ENCODE measurements around the gene GPD2.

GPD2 gene

DNA sequence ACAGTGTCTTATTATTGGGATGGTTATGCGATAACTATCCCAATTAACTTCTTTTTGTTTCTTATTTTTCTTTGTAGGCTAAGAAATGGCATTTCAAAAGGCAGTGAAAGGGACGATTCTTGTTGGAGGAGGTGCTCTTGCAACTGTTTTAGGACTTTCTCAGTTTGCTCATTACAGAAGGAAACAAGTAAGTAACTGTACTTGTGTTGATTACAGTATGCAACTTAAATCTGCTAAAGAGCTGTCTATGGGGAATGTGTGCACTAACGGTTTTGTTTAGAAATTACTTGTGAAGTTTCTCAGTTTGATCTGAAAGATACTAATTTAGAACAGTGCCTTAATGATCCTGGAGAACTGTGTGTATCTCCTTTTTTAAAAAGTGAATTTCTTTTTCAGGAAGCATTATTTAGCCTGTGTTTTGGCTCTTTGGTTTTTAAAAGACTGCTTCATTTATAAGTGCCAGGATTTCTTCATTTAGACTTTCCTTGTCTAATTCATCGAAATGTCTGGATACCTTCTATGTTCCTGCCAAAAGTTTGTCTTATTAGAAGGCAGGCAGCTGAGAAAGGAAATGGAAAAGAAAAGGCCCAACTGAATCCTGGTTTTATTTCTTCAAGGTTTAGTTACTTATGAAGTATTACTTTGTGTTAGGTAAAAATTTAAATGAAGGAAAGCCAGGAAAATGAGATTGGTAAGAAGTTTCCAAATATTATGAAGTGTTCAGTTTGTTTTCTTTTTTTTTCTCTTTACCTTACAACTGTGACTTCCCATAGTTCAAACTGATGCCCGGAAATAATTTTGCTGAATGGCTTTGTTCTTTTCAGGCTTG, 40.1 kb downstream of the GPD2 start:
- Histone ChIP-seq H3K79me2 (ENCODE audit: control insufficient read depth, insufficient read depth, low read length, unreplicated experiment) (peaks cover 34% of the 10 kb centered on the region), H3K36me3 (ENCODE audit: insufficient read depth, low read length) (no peaks in the 10 kb centered on the region), H3K27me3 (ENCODE audit: insufficient read depth, low read length) (no peaks in the 10 kb centered on the region), H3K4me1 (ENCODE audit: control insufficient read depth, insufficient read depth, low read length, unreplicated experiment) (peaks cover 31% of the 10 kb centered on the region), H3K4me3 (ENCODE audit: low read depth, low read length) (peak overlapping the region; percentile 43; the same call in 1 of the 2 replicates), H2AFZ (ENCODE audit: low read length, unreplicated experiment) (peak overlapping the region; percentile 74), H3K27ac (ENCODE audit: low read depth, low read length) (peak overlapping the region; percentile 75)

DNA sequence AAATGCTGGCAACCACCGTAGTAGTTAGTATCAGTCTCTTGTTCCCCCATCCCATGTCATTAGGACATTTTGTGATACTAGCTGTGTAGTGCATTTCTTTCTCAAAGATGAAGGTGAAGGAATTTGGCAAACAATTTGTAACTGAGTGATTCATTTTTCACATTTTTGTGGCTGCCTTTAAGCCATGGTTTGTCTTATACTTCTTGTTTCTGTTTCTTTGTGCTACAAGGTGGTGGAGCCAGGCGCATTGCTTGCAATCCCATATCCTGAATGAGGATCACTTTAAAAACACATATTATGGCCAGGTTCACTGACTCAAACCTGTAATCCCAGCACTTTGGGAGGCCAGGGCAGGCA, 40.6 kb downstream of the GPD2 start:
- Histone ChIP-seq H2AFZ (ENCODE audit: low read length, unreplicated experiment) (peak overlapping the region; percentile 74), H3K4me3 (ENCODE audit: low read depth, low read length) (peak overlapping the region; percentile 43; the same call in 1 of the 2 replicates), H3K27me3 (ENCODE audit: insufficient read depth, low read length) (no peaks in the 10 kb centered on the region), H3K79me2 (ENCODE audit: control insufficient read depth, insufficient read depth, low read length, unreplicated experiment) (peaks cover 28% of the 10 kb centered on the region), H3K27ac (ENCODE audit: low read depth, low read length) (peak overlapping the region; percentile 75), H3K4me1 (ENCODE audit: control insufficient read depth, insufficient read depth, low read length, unreplicated experiment) (peaks cover 34% of the 10 kb centered on the region), H3K36me3 (ENCODE audit: insufficient read depth, low read length) (no peaks in the 10 kb centered on the region)

DNA sequence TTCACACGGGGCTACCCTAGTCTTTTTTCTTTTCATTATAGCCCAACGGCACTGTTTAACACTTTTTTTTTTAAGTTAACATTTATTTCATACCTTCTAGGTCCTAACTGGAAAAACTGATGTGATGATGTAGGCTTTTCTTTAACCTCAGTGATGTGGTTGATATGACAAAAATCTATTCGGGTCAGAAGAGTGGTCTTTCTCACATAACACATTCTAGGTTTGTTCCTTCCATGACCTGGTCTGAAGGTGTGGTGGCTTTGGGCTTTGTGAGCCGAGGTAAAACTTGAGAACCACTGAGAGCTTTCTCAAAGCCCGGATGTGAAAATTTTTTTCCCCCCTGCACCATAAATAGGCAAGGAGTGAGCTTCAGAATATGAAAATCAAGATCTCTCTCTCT, 44.2 kb downstream of the GPD2 start:
- H3K27ac ChIP-seq (ENCODE audit: low read depth, low read length) = no peak overlapping the region
- no peak overlapping the region for H3K4me3 ChIP-seq (ENCODE audit: low read depth, low read length)
- peaks cover 42% of the 10 kb centered on the region for H3K4me1 ChIP-seq (ENCODE audit: control insufficient read depth, insufficient read depth, low read length, unreplicated experiment)
- no peaks in the 10 kb centered on the region for H3K36me3 ChIP-seq (ENCODE audit: insufficient read depth, low read length)
- H2AFZ ChIP-seq (ENCODE audit: low read length, unreplicated experiment) = no peak overlapping the region
- H3K79me2 ChIP-seq (ENCODE audit: control insufficient read depth, insufficient read depth, low read length, unreplicated experiment) = peaks cover 16% of the 10 kb centered on the region
- H3K27me3 ChIP-seq (ENCODE audit: insufficient read depth, low read length) = no peaks in the 10 kb centered on the region

DNA sequence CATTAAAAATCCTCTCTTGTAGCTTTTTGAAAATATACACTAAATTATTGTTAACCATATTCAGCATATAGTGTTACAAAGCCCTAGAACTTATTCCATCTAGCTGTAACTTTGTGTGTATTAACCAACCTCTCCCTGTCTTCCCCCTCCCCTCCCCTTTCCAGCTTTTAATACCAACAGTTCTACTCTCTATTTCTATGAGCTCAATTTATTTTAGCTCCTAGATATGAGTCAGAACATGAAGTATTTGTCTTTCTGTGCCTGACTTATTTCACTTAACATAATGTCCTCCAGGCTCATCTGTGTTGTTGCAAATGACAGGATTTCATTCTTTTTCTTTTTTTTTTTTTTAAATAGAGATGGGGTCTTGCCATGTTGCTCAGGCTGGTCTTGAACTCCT, 45.1 kb downstream of the GPD2 start:
- peaks cover 15% of the 10 kb centered on the region for H3K79me2 ChIP-seq (ENCODE audit: control insufficient read depth, insufficient read depth, low read length, unreplicated experiment)
- no peaks in the 10 kb centered on the region for H3K36me3 ChIP-seq (ENCODE audit: insufficient read depth, low read length)
- no peak overlapping the region for H3K27ac ChIP-seq (ENCODE audit: low read depth, low read length)
- no peak overlapping the region for H2AFZ ChIP-seq (ENCODE audit: low read length, unreplicated experiment)
- H3K4me1 ChIP-seq (ENCODE audit: control insufficient read depth, insufficient read depth, low read length, unreplicated experiment) = peaks cover 32% of the 10 kb centered on the region
- H3K4me3 ChIP-seq (ENCODE audit: low read depth, low read length) = no peak overlapping the region
- H3K27me3 ChIP-seq (ENCODE audit: insufficient read depth, low read length) = no peaks in the 10 kb centered on the region

DNA sequence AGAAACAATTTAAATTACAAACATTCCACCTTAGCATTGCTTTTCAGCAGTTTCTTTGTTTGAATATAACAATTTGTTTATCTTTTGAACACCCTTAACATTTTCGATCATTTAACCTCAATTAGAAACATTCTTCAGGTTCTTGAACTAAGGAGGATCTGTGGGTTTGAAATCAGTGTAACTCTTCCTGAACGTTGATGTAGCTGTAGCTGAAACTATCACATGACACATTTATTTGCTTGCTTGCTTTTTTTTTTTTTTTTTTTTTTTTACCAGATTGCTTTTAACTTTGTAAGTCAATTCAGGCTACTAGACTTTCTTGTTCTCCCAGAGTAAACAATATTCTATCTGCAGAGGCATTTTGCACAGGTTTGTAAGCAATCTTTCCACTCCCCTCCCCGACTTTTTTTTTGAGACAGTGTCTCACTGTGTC, 47.6 kb downstream of the GPD2 start:
- no peaks in the 10 kb centered on the region for H3K27me3 ChIP-seq (ENCODE audit: insufficient read depth, low read length)
- H3K79me2 ChIP-seq (ENCODE audit: control insufficient read depth, insufficient read depth, low read length, unreplicated experiment) = peaks cover 32% of the 10 kb centered on the region
- H3K27ac ChIP-seq (ENCODE audit: low read depth, low read length) = peak overlapping the region; percentile 27; the same call in 1 of the 2 replicates
- peaks cover 19% of the 10 kb centered on the region for H3K4me1 ChIP-seq (ENCODE audit: control insufficient read depth, insufficient read depth, low read length, unreplicated experiment)
- no peak overlapping the region for H3K4me3 ChIP-seq (ENCODE audit: low read depth, low read length)
- H2AFZ ChIP-seq (ENCODE audit: low read length, unreplicated experiment) = no peak overlapping the region
- H3K36me3 ChIP-seq (ENCODE audit: insufficient read depth, low read length) = no peaks in the 10 kb centered on the region

DNA sequence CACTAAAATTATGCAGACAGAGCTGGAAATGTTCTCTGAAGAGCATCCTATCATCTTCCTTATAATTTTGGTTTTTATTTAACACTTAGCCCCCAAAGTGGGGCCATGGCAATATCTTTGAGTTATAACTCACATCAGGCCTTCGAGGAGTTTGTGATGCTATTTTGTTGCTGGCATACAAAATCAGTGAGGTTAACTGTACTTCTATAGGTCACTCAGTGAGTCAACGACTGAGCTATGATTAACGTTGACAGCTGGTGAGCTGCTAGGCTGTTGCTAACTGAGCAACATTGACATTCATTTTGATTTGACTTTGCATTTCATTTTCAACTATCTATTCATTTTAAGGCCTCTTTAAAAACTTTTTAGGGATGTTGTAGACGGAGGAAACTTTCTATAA, 50.0 kb downstream of the GPD2 start:
- Histone ChIP-seq H3K36me3 (ENCODE audit: insufficient read depth, low read length) (no peaks in the 10 kb centered on the region), H2AFZ (ENCODE audit: low read length, unreplicated experiment) (no peak overlapping the region), H3K79me2 (ENCODE audit: control insufficient read depth, insufficient read depth, low read length, unreplicated experiment) (peaks cover 40% of the 10 kb centered on the region), H3K27ac (ENCODE audit: low read depth, low read length) (no peak overlapping the region), H3K27me3 (ENCODE audit: insufficient read depth, low read length) (no peaks in the 10 kb centered on the region), H3K4me1 (ENCODE audit: control insufficient read depth, insufficient read depth, low read length, unreplicated experiment) (peaks cover 17% of the 10 kb centered on the region), H3K4me3 (ENCODE audit: low read depth, low read length) (no peak overlapping the region)

DNA sequence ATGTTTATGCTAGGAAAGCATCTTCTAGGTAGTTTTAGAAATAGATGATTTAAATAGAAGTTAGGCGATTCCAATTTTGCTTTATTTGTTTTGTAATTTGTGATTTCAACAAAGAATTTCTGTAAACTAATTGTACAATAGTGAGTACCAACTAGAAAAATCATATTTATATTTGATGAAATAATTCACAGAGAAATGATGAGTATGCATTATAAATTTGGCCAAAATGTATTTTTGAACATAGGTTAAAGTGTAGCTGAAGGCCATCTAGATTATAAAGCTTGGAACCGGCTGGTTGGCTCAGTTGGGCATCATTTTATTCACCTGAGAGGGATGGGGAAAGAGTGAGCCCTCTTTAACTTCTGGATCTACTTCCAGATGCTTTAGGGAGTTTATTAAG, 50.4 kb downstream of the GPD2 start:
- Histone ChIP-seq H3K4me3 (ENCODE audit: low read depth, low read length) (no peak overlapping the region), H3K79me2 (ENCODE audit: control insufficient read depth, insufficient read depth, low read length, unreplicated experiment) (peaks cover 44% of the 10 kb centered on the region), H3K27me3 (ENCODE audit: insufficient read depth, low read length) (no peaks in the 10 kb centered on the region), H3K4me1 (ENCODE audit: control insufficient read depth, insufficient read depth, low read length, unreplicated experiment) (peaks cover 15% of the 10 kb centered on the region), H3K27ac (ENCODE audit: low read depth, low read length) (no peak overlapping the region), H3K36me3 (ENCODE audit: insufficient read depth, low read length) (no peaks in the 10 kb centered on the region), H2AFZ (ENCODE audit: low read length, unreplicated experiment) (no peak overlapping the region)

DNA sequence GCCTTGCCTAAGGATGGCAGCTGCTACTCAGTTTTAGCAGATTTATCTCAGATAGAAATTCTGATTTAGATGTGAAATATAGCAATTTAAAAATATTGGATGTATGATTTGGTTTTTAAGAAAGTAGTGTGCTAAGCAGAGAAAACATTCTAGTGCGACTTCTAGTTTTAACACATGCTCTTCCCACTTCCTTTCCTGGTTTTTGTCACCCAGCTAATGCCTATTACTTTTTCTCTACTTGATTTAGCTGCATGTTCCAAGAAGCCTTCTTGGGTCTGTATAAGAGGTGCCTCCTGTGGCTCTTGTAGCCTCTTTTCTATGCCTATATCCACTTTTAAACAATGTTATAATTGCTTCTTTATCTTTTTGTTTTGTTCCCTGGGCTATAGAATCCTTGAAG, 53.0 kb downstream of the GPD2 start:
- Histone ChIP-seq H3K27ac (ENCODE audit: low read depth, low read length) (no peak overlapping the region), H3K79me2 (ENCODE audit: control insufficient read depth, insufficient read depth, low read length, unreplicated experiment) (peaks cover 58% of the 10 kb centered on the region), H3K4me3 (ENCODE audit: low read depth, low read length) (no peak overlapping the region)

DNA sequence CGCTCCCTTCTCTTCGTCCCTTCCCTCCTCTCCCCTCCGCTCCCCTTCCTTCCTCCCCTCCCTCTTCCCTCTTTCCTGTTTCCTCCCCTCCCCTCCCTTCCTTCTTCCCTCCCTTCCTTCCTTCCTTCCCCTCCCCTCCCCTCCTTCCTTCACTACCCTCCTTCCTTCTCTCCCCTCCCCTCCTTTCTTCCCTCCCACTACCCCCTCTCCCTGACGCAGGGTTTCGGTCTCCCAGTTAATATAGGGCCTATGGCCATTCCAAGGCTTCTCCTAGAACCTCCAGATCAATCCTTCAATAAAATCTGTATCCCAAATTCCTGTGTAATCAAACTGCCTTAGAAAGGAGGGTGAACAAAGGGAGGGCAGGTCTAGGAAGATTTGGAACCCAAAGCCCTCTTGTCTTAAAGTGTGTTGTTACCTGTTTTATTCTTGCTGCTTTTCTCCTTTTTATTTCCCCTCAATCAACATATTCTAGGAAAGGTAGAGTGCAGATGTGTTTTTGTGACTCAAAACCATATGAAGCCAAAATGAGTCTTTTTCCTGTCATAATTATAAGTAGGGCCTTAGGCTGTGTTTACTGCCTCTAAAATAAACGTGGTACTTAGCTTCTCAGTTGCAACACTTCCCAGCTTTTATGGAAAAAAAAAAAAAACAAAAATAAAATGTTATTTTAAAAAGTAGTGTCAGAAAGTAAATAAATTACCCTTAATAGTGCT, 53.7 kb downstream of the GPD2 start:
- H3K27ac ChIP-seq (ENCODE audit: low read depth, low read length) = no peak overlapping the region
- H3K36me3 ChIP-seq (ENCODE audit: insufficient read depth, low read length) = no peaks in the 10 kb centered on the region; the same call in 1 of the 2 replicates
- no peak overlapping the region for H2AFZ ChIP-seq (ENCODE audit: low read length, unreplicated experiment)
- H3K4me3 ChIP-seq (ENCODE audit: low read depth, low read length) = no peak overlapping the region
- H3K79me2 ChIP-seq (ENCODE audit: control insufficient read depth, insufficient read depth, low read length, unreplicated experiment) = peaks cover 60% of the 10 kb centered on the region
- no peaks in the 10 kb centered on the region for H3K4me1 ChIP-seq (ENCODE audit: control insufficient read depth, insufficient read depth, low read length, unreplicated experiment)
- no peaks in the 10 kb centered on the region for H3K27me3 ChIP-seq (ENCODE audit: insufficient read depth, low read length)

More for the DNA sequence above, 53.0 kb downstream of the GPD2 start:
- H3K4me1 ChIP-seq (ENCODE audit: control insufficient read depth, insufficient read depth, low read length, unreplicated experiment) = no peaks in the 10 kb centered on the region
- no peaks in the 10 kb centered on the region for H3K27me3 ChIP-seq (ENCODE audit: insufficient read depth, low read length)
- no peak overlapping the region for H2AFZ ChIP-seq (ENCODE audit: low read length, unreplicated experiment)
- no peaks in the 10 kb centered on the region for H3K36me3 ChIP-seq (ENCODE audit: insufficient read depth, low read length)

DNA sequence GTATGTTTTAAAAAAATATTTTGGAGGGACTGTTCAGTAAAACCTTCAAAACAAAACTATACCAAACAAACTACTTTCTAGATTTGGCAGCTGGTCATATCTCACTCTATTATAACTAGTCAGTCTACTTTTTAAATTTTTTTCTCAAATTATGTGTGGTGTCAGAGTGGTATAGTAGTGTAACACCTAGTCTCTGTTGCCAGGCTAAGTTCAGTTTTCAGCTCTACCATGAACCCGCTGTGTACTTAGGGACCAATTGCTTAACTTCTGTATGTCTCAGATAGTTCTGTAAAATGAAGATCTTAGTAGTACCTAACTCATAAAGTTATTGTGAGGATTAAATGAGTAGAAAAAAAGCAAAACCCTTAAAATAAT, 54.3 kb downstream of the GPD2 start:
- H3K27ac ChIP-seq (ENCODE audit: low read depth, low read length) = no peak overlapping the region
- H3K79me2 ChIP-seq (ENCODE audit: control insufficient read depth, insufficient read depth, low read length, unreplicated experiment) = peaks cover 58% of the 10 kb centered on the region
- H3K4me3 ChIP-seq (ENCODE audit: low read depth, low read length) = no peak overlapping the region
- H3K4me1 ChIP-seq (ENCODE audit: control insufficient read depth, insufficient read depth, low read length, unreplicated experiment) = no peaks in the 10 kb centered on the region
- H3K27me3 ChIP-seq (ENCODE audit: insufficient read depth, low read length) = no peaks in the 10 kb centered on the region
- H2AFZ ChIP-seq (ENCODE audit: low read length, unreplicated experiment) = no peak overlapping the region
- H3K36me3 ChIP-seq (ENCODE audit: insufficient read depth, low read length) = no peaks in the 10 kb centered on the region; the same call in 1 of the 2 replicates

DNA sequence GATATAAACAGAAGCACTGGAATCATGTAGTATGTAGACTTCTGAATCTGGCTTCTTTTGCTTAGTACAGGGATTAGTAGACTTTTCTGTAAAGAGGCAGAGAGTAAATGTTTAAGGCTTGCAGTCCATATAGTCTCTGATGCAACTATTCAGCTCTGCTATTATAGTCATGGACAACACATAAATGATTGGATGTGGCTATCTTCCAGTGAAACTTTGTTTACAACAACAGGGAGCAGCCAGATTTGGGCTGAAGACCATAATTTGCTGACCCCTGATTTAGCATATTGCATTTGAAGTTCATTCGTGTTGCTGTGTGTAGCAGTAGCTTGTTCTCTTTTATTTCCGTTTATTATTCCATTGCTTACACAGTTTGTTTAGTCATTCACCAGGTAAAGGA, 55.0 kb downstream of the GPD2 start:
- peaks cover 54% of the 10 kb centered on the region for H3K79me2 ChIP-seq (ENCODE audit: control insufficient read depth, insufficient read depth, low read length, unreplicated experiment)
- no peak overlapping the region for H2AFZ ChIP-seq (ENCODE audit: low read length, unreplicated experiment)
- H3K4me1 ChIP-seq (ENCODE audit: control insufficient read depth, insufficient read depth, low read length, unreplicated experiment) = no peaks in the 10 kb centered on the region
- no peaks in the 10 kb centered on the region; the same call in 1 of the 2 replicates for H3K36me3 ChIP-seq (ENCODE audit: insufficient read depth, low read length)
- H3K27ac ChIP-seq (ENCODE audit: low read depth, low read length) = no peak overlapping the region
- H3K27me3 ChIP-seq (ENCODE audit: insufficient read depth, low read length) = no peaks in the 10 kb centered on the region
- H3K4me3 ChIP-seq (ENCODE audit: low read depth, low read length) = no peak overlapping the region
